Left lung (tissue), 10 donors: ENCODE data around the gene PXDN. TPM values are rescaled to one million over a fixed set of nuclear protein-coding genes. Genes with fewer than 3 reads are reported as not detected.

Experiments
- ATAC-seq: fragments of 200-7000 bp; cut with Tn5 transposase; one replicate; pipeline ENCODE4 v1.9.1; 2020; ENCODE audit warnings: moderate library complexity
- DNase-seq, 4 donors: peaks; one replicate each; pipeline ENCODE4 v3.0.0-alpha.2; 2013 to 2020
- H3K27ac ChIP-seq, 2 donors: fragments of 200-600 bp; sonication (generic) in 1 of 2; one replicate each; pipeline versions ENCODE4 v1.5.0 to v1.8.0; 2020 to 2021
- H3K27me3 ChIP-seq, 2 donors: fragments of 200-600 bp; sonication (generic) in 1 of 2; one replicate each; pipeline versions ENCODE4 v1.5.0 to v1.8.0; 2020 to 2021
- H3K36me3 ChIP-seq, 2 donors: fragments of 200-600 bp; sonication (generic) in 1 of 2; one replicate each; pipeline versions ENCODE4 v1.5.0 to v1.8.0; 2020 to 2021
- H3K4me1 ChIP-seq, 2 donors: fragments of 200-600 bp; one replicate each; pipeline ENCODE4 v1.8.0; 2021
- H3K4me3 ChIP-seq, 2 donors: fragments of 200-600 bp; sonication (generic) in 1 of 2; one replicate each; pipeline versions ENCODE4 v1.5.0 to v1.8.0; 2020 to 2021; ENCODE audit warnings: mild to moderate bottlenecking in 1 of 2
- H3K9me3 ChIP-seq, 2 donors: fragments of 200-600 bp; sonication (generic) in 1 of 2; one replicate each; pipeline versions ENCODE4 v1.5.0 to v1.8.0; 2020 to 2021
- intact Hi-C, 2 donors: fragments of 100-400 bp; cut with DNase I; formaldehyde crosslinking; loops; one replicate each; pipeline versions ENCODE4 v1.11.2 to v1.14.2; 2022
- polyA plus RNA-seq, 6 donors: library from polyadenylated mRNA; unstranded; fragments of 120-200 nt; gene quantifications; one replicate each; pipeline ENCODE4 v1.2.1, GENCODE V29; 2013; ENCODE audit not compliant: insufficient read length in 6 of 6
- total RNA-seq, 2 donors: library from RNA; stranded (reverse); fragmentation: NEBNext Ultra II Directional; extraction: Animal tissue kit (Norgen Biotek cat#: 25700); gene quantifications; one replicate each; pipeline ENCODE4 v1.2.1, GENCODE V29; 2021
- TF ChIP-seq, protein P1 (sequence below), 2 donors: fragments of 200-600 bp; sonication (generic) in 1 of 2; IDR thresholded peaks; one replicate each; pipeline versions ENCODE4 v1.5.0 to v1.8.0; 2021; ENCODE audit warnings: antibody characterized with exemption in 2 of 2
- donor health status: DM: no; HTN: yes; CAD: no.
- donor health status: DM: no; HTN: no; CAD: no.

Gene PXDN
- total and polyA plus RNA-seq, 8 donors = 44.8 to 215 (median 174) TPM

DNA sequence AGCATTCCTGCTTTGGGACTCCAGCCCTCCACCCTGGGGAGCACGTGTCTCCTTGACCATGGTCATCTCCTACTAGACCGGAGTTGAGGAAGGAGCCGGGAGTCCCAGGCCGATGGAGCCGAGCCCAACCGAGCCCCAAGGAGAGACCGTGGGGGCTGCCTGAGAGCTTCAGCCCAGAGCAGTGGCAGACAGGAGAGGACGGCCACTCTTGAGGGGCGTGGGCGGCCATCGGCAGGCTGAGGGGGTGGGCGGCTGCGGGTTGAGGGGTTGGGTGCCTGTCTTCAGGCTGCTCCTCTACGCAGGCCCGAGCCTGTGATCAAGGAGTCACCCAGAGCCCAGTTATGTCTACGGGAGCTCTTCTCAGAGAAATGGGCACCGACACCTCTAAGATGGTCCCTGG lies 158.7 kb downstream of the PXDN start:
- TF ChIP-seq, protein P1, sequence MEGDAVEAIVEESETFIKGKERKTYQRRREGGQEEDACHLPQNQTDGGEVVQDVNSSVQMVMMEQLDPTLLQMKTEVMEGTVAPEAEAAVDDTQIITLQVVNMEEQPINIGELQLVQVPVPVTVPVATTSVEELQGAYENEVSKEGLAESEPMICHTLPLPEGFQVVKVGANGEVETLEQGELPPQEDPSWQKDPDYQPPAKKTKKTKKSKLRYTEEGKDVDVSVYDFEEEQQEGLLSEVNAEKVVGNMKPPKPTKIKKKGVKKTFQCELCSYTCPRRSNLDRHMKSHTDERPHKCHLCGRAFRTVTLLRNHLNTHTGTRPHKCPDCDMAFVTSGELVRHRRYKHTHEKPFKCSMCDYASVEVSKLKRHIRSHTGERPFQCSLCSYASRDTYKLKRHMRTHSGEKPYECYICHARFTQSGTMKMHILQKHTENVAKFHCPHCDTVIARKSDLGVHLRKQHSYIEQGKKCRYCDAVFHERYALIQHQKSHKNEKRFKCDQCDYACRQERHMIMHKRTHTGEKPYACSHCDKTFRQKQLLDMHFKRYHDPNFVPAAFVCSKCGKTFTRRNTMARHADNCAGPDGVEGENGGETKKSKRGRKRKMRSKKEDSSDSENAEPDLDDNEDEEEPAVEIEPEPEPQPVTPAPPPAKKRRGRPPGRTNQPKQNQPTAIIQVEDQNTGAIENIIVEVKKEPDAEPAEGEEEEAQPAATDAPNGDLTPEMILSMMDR (IDR thresholded peaks at IDR 0.05) = no peak
- no peak overlapping the region for H3K27ac ChIP-seq
- peak in 1 of 4 donors; percentile 70 for DNase-seq
- intact Hi-C loops = no loop called here
- H3K9me3 ChIP-seq = no peaks in the 10 kb centered on the region
- H3K27me3 ChIP-seq = peaks cover 0 to under 1% of the 10 kb centered on the region in 2 donors
- H3K4me1 ChIP-seq = no peaks in the 10 kb centered on the region
- H3K36me3 ChIP-seq = no peaks in the 10 kb centered on the region
- H3K4me3 ChIP-seq = no peak overlapping the region
- ATAC-seq = no peak

DNA sequence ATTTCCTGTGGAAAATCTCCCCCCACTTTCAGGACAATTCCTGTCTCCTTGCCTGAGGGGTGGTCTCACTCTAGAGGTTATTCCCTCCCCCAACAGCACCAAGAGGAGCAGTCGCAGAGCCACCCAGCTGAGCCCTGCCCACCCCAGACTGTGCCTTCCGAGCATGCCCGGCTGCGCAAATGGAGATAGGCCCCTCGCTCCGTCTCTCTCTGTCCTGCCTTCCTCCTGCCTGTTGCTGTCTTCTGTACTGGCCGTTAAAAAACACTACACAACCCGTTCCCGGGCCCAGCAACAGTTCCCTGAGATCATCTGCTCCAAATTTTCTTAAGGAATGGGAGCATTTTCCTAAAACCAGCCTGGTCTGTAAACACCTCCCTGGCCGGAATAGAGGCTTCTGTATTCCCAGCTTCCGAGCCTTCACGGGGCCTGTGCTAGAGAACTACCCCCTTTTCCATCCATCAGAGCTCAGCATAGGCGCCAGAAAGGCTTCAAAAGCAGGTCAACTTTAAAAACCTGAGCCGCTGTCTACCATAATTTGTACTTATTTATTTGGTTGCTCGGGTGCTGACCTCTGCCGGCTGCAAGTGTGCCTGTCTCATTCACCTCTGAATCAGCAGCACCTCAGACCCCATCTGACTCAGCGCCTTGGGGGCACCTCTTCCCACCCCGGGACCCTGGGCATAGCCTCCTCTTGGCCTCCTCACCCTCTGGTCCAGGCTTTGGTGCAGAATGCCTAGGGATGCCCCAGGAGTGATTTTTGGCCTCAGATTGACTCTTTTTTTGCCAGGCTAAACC lies 159.4 kb downstream of the PXDN start:
- no peak overlapping the region for H3K27ac ChIP-seq
- H3K36me3 ChIP-seq = no peaks in the 10 kb centered on the region
- H3K4me1 ChIP-seq = no peaks in the 10 kb centered on the region
- H3K27me3 ChIP-seq = no peaks in the 10 kb centered on the region
- intact Hi-C loops = no loop called here
- peak in 1 of 4 donors; percentile 45 for DNase-seq
- TF ChIP-seq, protein P1 (IDR thresholded peaks at IDR 0.05) = no peak
- H3K4me3 ChIP-seq = no peak overlapping the region
- H3K9me3 ChIP-seq = no peaks in the 10 kb centered on the region
- no peak for ATAC-seq

DNA sequence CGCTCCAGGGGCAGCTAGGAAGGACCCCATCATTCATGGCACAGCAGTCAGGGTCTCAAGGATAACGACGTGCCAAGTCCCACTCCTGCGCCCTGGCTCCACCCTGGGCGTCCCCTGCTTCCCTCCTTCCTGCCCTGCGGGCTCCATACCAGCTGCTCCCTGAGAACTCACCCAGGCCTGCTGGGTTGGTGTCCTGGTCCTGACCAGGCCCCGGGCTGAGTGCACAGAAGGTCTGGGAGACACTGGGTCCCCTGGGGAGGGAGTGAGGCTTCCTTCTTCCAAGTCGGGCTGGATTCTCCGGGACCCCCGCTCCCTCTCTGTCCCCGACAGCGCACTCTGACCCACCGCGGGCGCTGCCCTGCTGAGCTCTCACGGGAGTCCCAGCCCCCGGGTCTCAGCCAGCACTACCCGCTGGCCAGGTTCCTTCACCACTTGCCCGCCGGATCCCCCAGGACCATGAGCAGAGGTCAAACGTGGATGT lies 160.2 kb downstream of the PXDN start:
- intact Hi-C loops = no loop called here
- no peaks in the 10 kb centered on the region for H3K27me3 ChIP-seq
- no peaks in the 10 kb centered on the region for H3K36me3 ChIP-seq
- DNase-seq (peak in 1 of 4 donors; percentile 73), ATAC-seq (no peak)
- H3K4me3 ChIP-seq = no peak overlapping the region
- H3K4me1 ChIP-seq = no peaks in the 10 kb centered on the region
- H3K9me3 ChIP-seq = no peaks in the 10 kb centered on the region
- TF ChIP-seq, protein P1 (IDR thresholded peaks at IDR 0.05) = no peak
- H3K27ac ChIP-seq = no peak overlapping the region

DNA sequence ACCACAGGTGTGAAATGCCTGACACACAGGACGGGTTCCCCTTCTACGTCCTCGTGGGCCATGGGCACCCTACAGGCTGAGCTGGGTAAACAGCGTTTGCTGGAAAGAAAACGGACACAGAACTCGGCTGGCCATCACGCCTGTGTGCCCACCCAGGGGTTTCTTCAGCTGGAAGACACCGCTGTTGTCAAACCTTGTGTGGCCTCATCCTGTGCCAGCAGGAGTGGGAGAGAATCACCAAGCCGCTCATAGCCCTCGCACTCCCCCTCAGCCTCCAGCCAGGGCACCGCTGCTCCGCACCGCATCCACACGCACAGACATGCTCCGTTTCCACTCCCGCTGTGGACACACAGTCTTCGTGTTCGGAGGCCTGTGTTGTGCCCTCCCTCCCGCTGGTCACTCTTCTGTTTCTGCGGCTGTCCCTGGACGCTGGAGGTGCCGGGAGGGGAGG lies 161.4 kb downstream of the PXDN start:
- Histone ChIP-seq H3K36me3 (no peaks in the 10 kb centered on the region), H3K4me1 (no peaks in the 10 kb centered on the region), H3K9me3 (no peaks in the 10 kb centered on the region), H3K4me3 (no peak overlapping the region), H3K27ac (no peak overlapping the region), H3K27me3 (no peaks in the 10 kb centered on the region)
- peak in 1 of 4 donors; percentile 68 for DNase-seq
- TF ChIP-seq, protein P1 (IDR thresholded peaks at IDR 0.05) = no peak
- ATAC-seq = no peak
- intact Hi-C loops = no loop called here

DNA sequence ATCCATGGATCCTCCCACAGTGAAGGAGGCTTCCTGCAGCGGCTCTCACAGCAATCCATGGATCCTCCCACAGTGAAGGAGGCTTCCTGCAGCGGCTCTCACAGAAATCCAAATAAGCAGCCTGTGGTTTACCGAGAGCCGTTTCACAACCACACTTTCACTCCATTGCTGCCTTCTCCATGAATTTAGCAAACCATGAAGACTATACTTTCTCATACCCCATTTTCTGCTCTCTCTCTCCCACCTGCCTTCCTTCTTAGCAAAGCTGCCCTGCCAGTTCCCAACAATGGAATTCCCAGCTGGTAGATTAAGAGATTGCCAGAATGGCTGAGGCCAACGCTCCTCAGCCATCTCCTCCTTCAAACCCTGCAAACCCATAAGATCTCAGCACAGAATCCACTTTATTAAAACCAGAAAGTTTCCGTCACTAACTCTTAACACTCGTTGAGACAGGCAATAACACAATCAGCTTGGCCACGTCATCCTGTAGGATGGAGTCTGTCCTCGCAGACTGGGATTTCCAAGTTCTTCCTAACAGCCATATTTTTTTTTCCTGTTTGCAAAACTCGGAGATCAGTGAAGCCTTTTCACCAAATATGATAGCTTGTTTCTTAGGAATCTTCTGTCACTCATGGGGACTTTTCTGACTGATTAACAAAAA lies 162.2 kb downstream of the PXDN start:
- no peaks in the 10 kb centered on the region for H3K9me3 ChIP-seq
- TF ChIP-seq, protein P1 (IDR thresholded peaks at IDR 0.05) = no peak
- no peaks in the 10 kb centered on the region for H3K4me1 ChIP-seq
- H3K4me3 ChIP-seq = no peak overlapping the region
- no peaks in the 10 kb centered on the region for H3K36me3 ChIP-seq
- no peak for DNase-seq
- no peak for ATAC-seq
- no peak overlapping the region for H3K27ac ChIP-seq
- intact Hi-C loops = no loop called here
- no peaks in the 10 kb centered on the region for H3K27me3 ChIP-seq
